DND-41 (cell line): ENCODE data around the gene USP10.
A peak's percentile ranks its signal among the peaks of the same experiment; 100 is the strongest.

Experiments
- ATAC-seq: fragments of 200-7000 bp; cut with Tn5 transposase; 3 replicates; pipeline ENCODE4 v1.9.1; 2021; ENCODE audit warnings: low read depth; ENCODE audit not compliant: insufficient read depth
- DNase-seq: peaks from one replicate; pipeline ENCODE4 v3.0.0-alpha.2; 2020
- H2AFZ ChIP-seq: 2 replicates; pipeline ENCODE4 v1.6.0; 2012; ENCODE audit warnings: low read depth, low read length
- H3K27ac ChIP-seq: 2 replicates; pipeline ENCODE4 v1.5.1; 2012; ENCODE audit warnings: low read length, inconsistent platforms
- H3K27me3 ChIP-seq: fragments of 200-600 bp; sonication (generic); 2 replicates; pipeline ENCODE4 v1.6.0; 2012; ENCODE audit warnings: low read length, mild to moderate bottlenecking, inconsistent platforms; ENCODE audit not compliant: insufficient read depth, poor library complexity
- H3K36me3 ChIP-seq: 2 replicates; pipeline ENCODE4 v1.5.1; 2012; ENCODE audit warnings: low read length, inconsistent platforms; ENCODE audit not compliant: insufficient read depth
- H3K4me1 ChIP-seq: 2 replicates; pipeline ENCODE4 v1.5.1; 2012; ENCODE audit warnings: mild to moderate bottlenecking, low read length; ENCODE audit not compliant: insufficient read depth
- H3K4me2 ChIP-seq: 2 replicates; pipeline ENCODE4 v1.6.0; 2012; ENCODE audit warnings: mild to moderate bottlenecking, moderate library complexity, low read length, inconsistent platforms; ENCODE audit not compliant: insufficient read depth
- H3K4me3 ChIP-seq, 2 experiments: fragments of 200-600 bp in 1 of 2; shearing (Covaris generic) in 1 of 2; 2 replicates each; pipeline ENCODE4 v1.5.1; 2012 to 2016; ENCODE audit warnings: inconsistent platforms in 2 of 2, low read length in 2 of 2, mild to moderate bottlenecking in 2 of 2, low read depth in 1 of 2, moderate library complexity in 1 of 2
- H3K79me2 ChIP-seq: 2 replicates; pipeline ENCODE4 v1.6.0; 2012; ENCODE audit warnings: low read length, inconsistent platforms; ENCODE audit not compliant: insufficient read depth
- H3K9ac ChIP-seq: 2 replicates; pipeline ENCODE4 v1.6.0; 2012; ENCODE audit warnings: low read depth, mild to moderate bottlenecking, inconsistent platforms, low read length, moderate library complexity
- H3K9me3 ChIP-seq: 2 replicates; pipeline ENCODE4 v1.5.1; 2012; ENCODE audit warnings: low read length, moderate library complexity, mild to moderate bottlenecking, inconsistent platforms; ENCODE audit not compliant: insufficient read depth, severe bottlenecking
- H4K20me1 ChIP-seq: 2 replicates; pipeline ENCODE4 v1.6.0; 2012; ENCODE audit warnings: low read length; ENCODE audit not compliant: insufficient read depth
- EZH2 ChIP-seq: IDR thresholded peaks from 3 replicates; pipeline ENCODE4 v1.6.1; 2012; ENCODE audit warnings: borderline replicate concordance, low read depth, mild to moderate bottlenecking, moderate library complexity, low read length, inconsistent platforms; ENCODE audit not compliant: severe bottlenecking
- TF ChIP-seq, protein P1 (sequence below): IDR thresholded peaks from 2 replicates; pipeline ENCODE4 v1.5.1; 2012; ENCODE audit warnings: borderline replicate concordance, low read length, moderate library complexity, mild to moderate bottlenecking; ENCODE audit not compliant: poor library complexity, severe bottlenecking; ENCODE audit errors: extremely low read depth

The USP10 gene

DNA sequence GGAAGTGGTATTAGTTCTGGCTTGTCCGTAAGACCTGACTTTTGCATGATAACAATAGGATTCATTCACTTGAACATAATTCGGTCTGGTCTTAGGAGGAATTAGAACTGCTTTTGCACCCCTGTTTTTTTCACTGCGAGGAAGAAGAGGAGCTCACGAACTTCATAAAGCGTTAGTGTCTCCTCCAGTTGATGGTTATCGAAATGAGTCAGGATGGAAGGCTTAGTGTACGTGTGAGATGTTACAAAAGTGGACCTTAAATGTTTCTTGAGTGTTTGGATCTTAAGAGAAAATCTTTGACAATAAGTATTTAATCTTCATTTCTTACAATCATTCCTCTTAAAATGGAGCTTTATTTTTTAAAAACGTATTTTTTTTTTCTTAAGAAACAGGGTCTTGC, 52.8 kb downstream of the USP10 start:
- no peak overlapping the region for H3K4me2 ChIP-seq
- no peaks in the 10 kb centered on the region for H3K27me3 ChIP-seq
- no peak overlapping the region for H3K9ac ChIP-seq
- H3K79me2 ChIP-seq, result peaks cover 73% of the 10 kb centered on the region
- no peak for ATAC-seq
- H4K20me1 ChIP-seq, result peaks cover 59% of the 10 kb centered on the region
- peaks cover 36% of the 10 kb centered on the region for H3K36me3 ChIP-seq
- DNase-seq, result no peak
- TF ChIP-seq EZH2, result no peak
- TF ChIP-seq, protein P1, sequence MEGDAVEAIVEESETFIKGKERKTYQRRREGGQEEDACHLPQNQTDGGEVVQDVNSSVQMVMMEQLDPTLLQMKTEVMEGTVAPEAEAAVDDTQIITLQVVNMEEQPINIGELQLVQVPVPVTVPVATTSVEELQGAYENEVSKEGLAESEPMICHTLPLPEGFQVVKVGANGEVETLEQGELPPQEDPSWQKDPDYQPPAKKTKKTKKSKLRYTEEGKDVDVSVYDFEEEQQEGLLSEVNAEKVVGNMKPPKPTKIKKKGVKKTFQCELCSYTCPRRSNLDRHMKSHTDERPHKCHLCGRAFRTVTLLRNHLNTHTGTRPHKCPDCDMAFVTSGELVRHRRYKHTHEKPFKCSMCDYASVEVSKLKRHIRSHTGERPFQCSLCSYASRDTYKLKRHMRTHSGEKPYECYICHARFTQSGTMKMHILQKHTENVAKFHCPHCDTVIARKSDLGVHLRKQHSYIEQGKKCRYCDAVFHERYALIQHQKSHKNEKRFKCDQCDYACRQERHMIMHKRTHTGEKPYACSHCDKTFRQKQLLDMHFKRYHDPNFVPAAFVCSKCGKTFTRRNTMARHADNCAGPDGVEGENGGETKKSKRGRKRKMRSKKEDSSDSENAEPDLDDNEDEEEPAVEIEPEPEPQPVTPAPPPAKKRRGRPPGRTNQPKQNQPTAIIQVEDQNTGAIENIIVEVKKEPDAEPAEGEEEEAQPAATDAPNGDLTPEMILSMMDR, result no peak
- 0 out of 2 replicates have a peak, but pooled peaks cover 3% of the 10 kb centered on the region for H3K4me1 ChIP-seq
- no peak overlapping the region for H3K4me3 ChIP-seq
- H3K27ac ChIP-seq, result no peak overlapping the region
- no peak overlapping the region for H2AFZ ChIP-seq
- H3K9me3 ChIP-seq, result no peaks in the 10 kb centered on the region

DNA sequence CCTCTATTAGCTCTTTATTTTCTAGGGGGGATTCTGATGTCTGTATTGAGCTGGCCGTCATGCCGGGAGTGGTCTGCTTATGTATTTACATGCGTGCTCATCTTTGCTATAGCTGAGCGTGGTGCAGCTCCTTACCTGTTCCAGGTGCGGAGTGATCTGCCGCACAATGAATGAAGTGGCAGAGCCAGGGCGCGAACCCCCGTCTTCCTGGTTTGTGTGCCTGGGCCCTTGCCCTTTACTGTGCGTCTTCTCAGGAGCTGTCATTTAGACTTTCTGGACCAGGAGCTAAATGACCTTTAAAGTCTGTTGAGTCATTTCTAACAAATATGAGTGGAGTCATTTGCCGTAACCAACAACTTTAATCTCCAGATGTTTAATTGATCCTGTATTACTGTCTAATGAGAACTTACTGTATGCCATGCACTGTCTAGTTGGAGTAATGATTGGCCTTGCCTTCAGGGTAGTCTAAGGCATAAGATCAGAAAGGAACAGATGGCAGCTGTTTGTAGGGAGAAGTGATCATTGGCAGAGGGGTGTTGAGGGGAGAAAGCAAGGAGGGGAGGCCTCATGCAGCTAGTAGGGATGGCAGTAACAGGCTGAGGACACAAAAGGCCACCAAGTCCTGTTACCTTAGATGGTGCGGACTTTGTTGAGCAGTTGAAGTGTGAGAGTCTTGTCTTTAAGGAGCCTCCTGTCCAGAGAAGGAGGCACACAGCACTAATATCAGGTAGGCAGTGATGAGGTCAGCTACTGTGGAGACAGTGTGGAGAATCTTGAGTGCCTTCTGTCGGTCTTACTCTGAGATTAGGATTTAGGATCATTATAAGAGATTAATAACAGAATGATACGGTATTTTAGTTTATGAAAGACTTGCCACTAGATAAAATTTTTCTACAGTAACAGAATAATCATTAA, 53.9 kb downstream of the USP10 start:
- Histone ChIP-seq H3K9ac (no peak overlapping the region), H3K4me1 (0 out of 2 replicates have a peak, but pooled peaks cover 3% of the 10 kb centered on the region), H3K4me2 (no peak overlapping the region), H3K27me3 (no peaks in the 10 kb centered on the region), H3K4me3 (no peak overlapping the region), H3K36me3 (peaks cover 44% of the 10 kb centered on the region), H4K20me1 (peaks cover 70% of the 10 kb centered on the region), H3K9me3 (no peaks in the 10 kb centered on the region), H2AFZ (no peak overlapping the region), H3K79me2 (peaks cover 81% of the 10 kb centered on the region), H3K27ac (no peak overlapping the region)
- DNase-seq, result no peak
- no peak for TF ChIP-seq EZH2
- TF ChIP-seq, protein P1, result no peak
- ATAC-seq, result peak; percentile 34; the same call in 1 of the 3 replicates

DNA sequence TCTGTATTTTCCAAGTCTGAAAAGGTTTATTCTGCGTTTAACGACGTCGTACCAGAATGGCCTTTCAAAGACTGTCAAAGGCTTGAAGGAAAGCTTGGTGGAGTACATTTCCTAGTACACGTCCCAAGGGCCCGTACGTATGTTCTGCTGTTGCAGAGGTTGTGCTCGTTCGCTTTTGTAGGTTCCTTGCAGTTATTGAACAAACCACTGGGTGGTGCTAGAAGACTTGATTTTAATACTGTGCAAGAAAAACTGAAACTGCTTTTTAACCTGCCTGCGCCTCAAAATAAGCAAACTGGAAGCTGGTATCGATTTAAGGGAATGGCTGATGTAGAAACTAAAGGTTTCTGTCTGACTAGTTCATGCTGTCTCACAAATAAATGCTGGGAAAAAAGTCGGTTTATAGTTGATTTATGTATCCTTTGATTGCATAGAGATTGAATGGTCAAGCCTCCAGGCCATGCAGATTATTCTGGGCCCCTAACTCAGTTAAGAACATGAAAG, 54.6 kb downstream of the USP10 start:
- H3K79me2 ChIP-seq, result peaks cover 81% of the 10 kb centered on the region
- no peak overlapping the region for H3K4me3 ChIP-seq
- no peak overlapping the region for H3K4me2 ChIP-seq

More for the DNA sequence above, 54.6 kb downstream of the USP10 start:
- DNase-seq (peak; percentile 73), ATAC-seq (peak; percentile 89)
- Histone ChIP-seq H2AFZ (no peak overlapping the region), H3K27ac (no peak overlapping the region), H3K36me3 (peaks cover 51% of the 10 kb centered on the region), H3K27me3 (no peaks in the 10 kb centered on the region), H4K20me1 (peaks cover 77% of the 10 kb centered on the region), H3K4me1 (0 out of 2 replicates have a peak, but pooled peaks cover 3% of the 10 kb centered on the region), H3K9ac (no peak overlapping the region), H3K9me3 (no peaks in the 10 kb centered on the region)
- TF ChIP-seq, protein P1, result peak; percentile 90
- no peak for TF ChIP-seq EZH2
